Mesendoderm (in vitro differentiated cells): ENCODE results near the gene ZNF598.

Experiments
- DNase-seq: peaks from one replicate; pipeline ENCODE4 v3.0.0; 2013
- H2AK5ac ChIP-seq: 2 replicates; pipeline ENCODE4 v1.6.1; 2013; ENCODE audit warnings: low read length, inconsistent platforms
- H2BK120ac ChIP-seq: 2 replicates; pipeline ENCODE4 v1.6.1; 2013; ENCODE audit warnings: low read depth, mild to moderate bottlenecking, low read length, moderate library complexity, mixed read lengths
- H2BK15ac ChIP-seq: replicated peaks from 2 replicates; pipeline ENCODE4 v1.6.1; 2013; ENCODE audit warnings: low read depth, mild to moderate bottlenecking, moderate library complexity
- H2BK5ac ChIP-seq: 2 replicates; pipeline ENCODE4 v1.6.1; 2013; ENCODE audit warnings: low read length, inconsistent platforms
- H3K18ac ChIP-seq: 2 replicates; pipeline ENCODE4 v1.6.1; 2013; ENCODE audit warnings: mild to moderate bottlenecking, low read length, mixed read lengths
- H3K23ac ChIP-seq: one replicate; pipeline ENCODE4 v1.6.1; 2013; ENCODE audit warnings: low read length
- H3K27ac ChIP-seq: 2 replicates; pipeline ENCODE4 v1.5.1; 2013; ENCODE audit warnings: low read depth, mild to moderate bottlenecking, inconsistent platforms, low read length, moderate library complexity
- H3K27me3 ChIP-seq: 2 replicates; pipeline ENCODE4 v1.6.1; 2013; ENCODE audit warnings: low read length, control low read depth, mild to moderate bottlenecking, inconsistent platforms; ENCODE audit not compliant: insufficient read depth, poor library complexity
- H3K36me3 ChIP-seq: 2 replicates; pipeline ENCODE4 v1.6.1; 2013; ENCODE audit warnings: low read length, inconsistent platforms; ENCODE audit not compliant: control insufficient read depth, insufficient read depth
- H3K4ac ChIP-seq: one replicate; pipeline ENCODE4 v1.6.1; 2013; ENCODE audit warnings: low read depth, mild to moderate bottlenecking, low read length, moderate library complexity
- H3K4me1 ChIP-seq: 2 replicates; pipeline ENCODE4 v1.6.1; 2013; ENCODE audit warnings: low read depth, low read length, inconsistent platforms; ENCODE audit not compliant: control insufficient read depth
- H3K4me2 ChIP-seq: 2 replicates; pipeline ENCODE4 v1.6.1; 2013; ENCODE audit warnings: low read length
- H3K4me3 ChIP-seq: 2 replicates; pipeline ENCODE4 v1.5.1; 2013; ENCODE audit warnings: mild to moderate bottlenecking, low read length
- H3K56ac ChIP-seq: one replicate; pipeline ENCODE4 v1.6.1; 2013; ENCODE audit warnings: low read length
- H3K79me1 ChIP-seq: 2 replicates; pipeline ENCODE4 v1.6.1; 2013; ENCODE audit warnings: low read length, inconsistent platforms
- H3K79me2 ChIP-seq: 2 replicates; pipeline ENCODE4 v1.6.1; 2013; ENCODE audit warnings: mild to moderate bottlenecking, low read length; ENCODE audit not compliant: control insufficient read depth, insufficient read depth
- H3K9ac ChIP-seq: 2 replicates; pipeline ENCODE4 v1.6.1; 2013; ENCODE audit warnings: low read length, inconsistent platforms
- H4K5ac ChIP-seq: one replicate; pipeline ENCODE4 v1.6.1; 2013; ENCODE audit warnings: low read length
- H4K8ac ChIP-seq: one replicate; pipeline ENCODE4 v1.6.1; 2013; ENCODE audit warnings: low read depth, mild to moderate bottlenecking, control low read depth, low read length, moderate library complexity
- WGBS: extraction: QIAGEN DNeasy Blood & Tissue Kit; methylation state at CpG from one replicate; pipeline ENCODE4 v1.1.7; 2013; ENCODE audit warnings: low lambda C conversion rate, missing lambda C conversion rate; ENCODE audit not compliant: insufficient coverage; ENCODE audit errors: extremely low coverage; 5-methylcytosine and 5-hydroxymethylcytosine counted together

ZNF598 gene

GRCh38 chr16:1983544-1984346, 25.9 kb downstream of the ZNF598 start, which contains the start of gene GFER:
TSS of gene GFER (plus strand) at chr16:1984193. CDS start at chr16:1984219, 26 bp downstream.
- Histone ChIP-seq H3K79me1 (peaks cover 10% of the 10 kb centered on the region), H2BK120ac (no peak within 1 kb of the TSS), H3K4me1 (peaks cover 5% of the 10 kb centered on the region), H3K4me2 (peak within 1 kb of the TSS; percentile 84), H2BK5ac (no peak within 1 kb of the TSS), H2BK15ac (no peak within 1 kb of the TSS), H3K79me2 (peaks cover 2% of the 10 kb centered on the region), H3K27ac (peak within 1 kb of the TSS; percentile 64), H3K18ac (peak within 1 kb of the TSS; percentile 72), H3K56ac (peak within 1 kb of the TSS; percentile 96), H3K4me3 (peak within 1 kb of the TSS; percentile 78), H4K5ac (no peak within 1 kb of the TSS), H2AK5ac (no peak within 1 kb of the TSS), H3K36me3 (peaks cover 3% of the 10 kb centered on the region), H4K8ac (no peak within 1 kb of the TSS), H3K4ac (peak within 1 kb of the TSS; percentile 61), H3K23ac (no peak within 1 kb of the TSS), H3K9ac (peak within 1 kb of the TSS; percentile 91), H3K27me3 (peaks cover 9% of the 10 kb centered on the region)
- no CpG with 5 or more reads among the region's 109 CpGs for WGBS
- peak; percentile 96 for DNase-seq

- no peak overlapping the region for H4K8ac ChIP-seq
- no peak overlapping the region for H3K4ac ChIP-seq
- no peak overlapping the region for H4K5ac ChIP-seq
- H3K9ac ChIP-seq = peak overlapping the region; percentile 37
- H3K4me3 ChIP-seq = no peak overlapping the region
- peaks cover 2% of the 10 kb centered on the region for H3K79me2 ChIP-seq
- no CpG with 5 or more reads among the region's 19 CpGs for WGBS
- no peak overlapping the region for H3K23ac ChIP-seq
- no peak overlapping the region for H3K56ac ChIP-seq
- H3K36me3 ChIP-seq = peaks cover 3% of the 10 kb centered on the region
- peaks cover 5% of the 10 kb centered on the region for H3K4me1 ChIP-seq
- H3K27me3 ChIP-seq = peaks cover 9% of the 10 kb centered on the region
- no peak overlapping the region for H2BK120ac ChIP-seq
- no peak overlapping the region for H2BK5ac ChIP-seq
- no peak overlapping the region for H3K18ac ChIP-seq
- DNase-seq = no peak
- H3K4me2 ChIP-seq = no peak overlapping the region
- no peak overlapping the region for H2BK15ac ChIP-seq
- H3K27ac ChIP-seq = no peak overlapping the region
- peaks cover 10% of the 10 kb centered on the region for H3K79me1 ChIP-seq
- no peak overlapping the region for H2AK5ac ChIP-seq
These were observed 26.6 kb downstream of the ZNF598 start for GRCh38 chr16:1982991-1983543.

GRCh38 chr16:1982013-1982433, 27.6 kb downstream of the ZNF598 start:
- Histone ChIP-seq H3K27ac (no peak overlapping the region), H3K4me3 (no peak overlapping the region), H2BK5ac (no peak overlapping the region), H3K4ac (no peak overlapping the region), H4K5ac (no peak overlapping the region), H2BK15ac (no peak overlapping the region), H3K79me1 (peaks cover 10% of the 10 kb centered on the region), H3K4me2 (no peak overlapping the region), H3K56ac (no peak overlapping the region), H2AK5ac (no peak overlapping the region), H3K27me3 (peaks cover 9% of the 10 kb centered on the region), H2BK120ac (no peak overlapping the region), H3K18ac (no peak overlapping the region), H3K4me1 (peaks cover 5% of the 10 kb centered on the region), H3K36me3 (peaks cover 3% of the 10 kb centered on the region), H3K9ac (no peak overlapping the region), H4K8ac (no peak overlapping the region), H3K23ac (no peak overlapping the region), H3K79me2 (peaks cover 2% of the 10 kb centered on the region)
- no CpG with 5 or more reads among the region's 5 CpGs for WGBS
- no peak for DNase-seq

- no CpG with 5 or more reads among the region's 6 CpGs for WGBS
- peaks cover 2% of the 10 kb centered on the region for H3K79me2 ChIP-seq
- no peak within 1 kb of the TSS for H3K27ac ChIP-seq
- no peak within 1 kb of the TSS for H2BK5ac ChIP-seq
- no peak within 1 kb of the TSS for H3K18ac ChIP-seq
- H2AK5ac ChIP-seq = no peak within 1 kb of the TSS
- H3K79me1 ChIP-seq = peaks cover 10% of the 10 kb centered on the region
- no peak within 1 kb of the TSS for H2BK15ac ChIP-seq
- no peak within 1 kb of the TSS for H3K9ac ChIP-seq
- peak within 1 kb of the TSS; percentile 20 for H3K23ac ChIP-seq
- H3K4me2 ChIP-seq = no peak within 1 kb of the TSS
- peaks cover 5% of the 10 kb centered on the region for H3K4me1 ChIP-seq
- H3K4ac ChIP-seq = no peak within 1 kb of the TSS
- no peak within 1 kb of the TSS for H3K4me3 ChIP-seq
- H3K36me3 ChIP-seq = peaks cover 3% of the 10 kb centered on the region
- peak; percentile 19 for DNase-seq
- no peak within 1 kb of the TSS for H2BK120ac ChIP-seq
- H3K56ac ChIP-seq = peak within 1 kb of the TSS; percentile 7
- H4K8ac ChIP-seq = no peak within 1 kb of the TSS
- H4K5ac ChIP-seq = no peak within 1 kb of the TSS
- peaks cover 9% of the 10 kb centered on the region for H3K27me3 ChIP-seq
These were observed 28.2 kb downstream of the ZNF598 start, which contains the start of gene NOXO1 for GRCh38 chr16:1981398-1981836. TSS of gene NOXO1 (minus strand) at chr16:1981469. CDS start at chr16:1981179, 290 bp downstream.

- no CpG with 5 or more reads among the region's 16 CpGs for WGBS
- H2BK120ac ChIP-seq = no peak overlapping the region
These were observed 28.9 kb downstream of the ZNF598 start for GRCh38 chr16:1980770-1981087.

More at GRCh38 chr16:1980770-1981087, 28.9 kb downstream of the ZNF598 start:
- H3K9ac ChIP-seq = no peak overlapping the region
- peaks cover 9% of the 10 kb centered on the region for H3K79me1 ChIP-seq
- H2BK5ac ChIP-seq = no peak overlapping the region
- no peak overlapping the region for H3K27ac ChIP-seq
- peaks cover 2% of the 10 kb centered on the region for H3K79me2 ChIP-seq
- no peak for DNase-seq
- no peak overlapping the region for H4K8ac ChIP-seq
- H3K36me3 ChIP-seq = no peaks in the 10 kb centered on the region
- H3K27me3 ChIP-seq = peaks cover 9% of the 10 kb centered on the region
- no peak overlapping the region for H2AK5ac ChIP-seq
- no peak overlapping the region for H3K18ac ChIP-seq
- H3K4me2 ChIP-seq = no peak overlapping the region
- no peak overlapping the region for H4K5ac ChIP-seq
- peaks cover 5% of the 10 kb centered on the region for H3K4me1 ChIP-seq
- H3K4ac ChIP-seq = no peak overlapping the region
- H2BK15ac ChIP-seq = no peak overlapping the region
- peak overlapping the region; percentile 20 for H3K23ac ChIP-seq
- no peak overlapping the region for H3K4me3 ChIP-seq
- no peak overlapping the region for H3K56ac ChIP-seq
